ENCODE measurements around the gene PRKAG2. TPM values are rescaled to one million over a fixed set of nuclear protein-coding genes. Genes with fewer than 3 reads are reported as not detected.
A peak's percentile ranks its signal among the peaks of the same experiment; 100 is the strongest.

The PRKAG2 gene
- total and polyA plus RNA-seq, 4 donors: 17.5 to 33.3 (median 23.9) TPM

DNA sequence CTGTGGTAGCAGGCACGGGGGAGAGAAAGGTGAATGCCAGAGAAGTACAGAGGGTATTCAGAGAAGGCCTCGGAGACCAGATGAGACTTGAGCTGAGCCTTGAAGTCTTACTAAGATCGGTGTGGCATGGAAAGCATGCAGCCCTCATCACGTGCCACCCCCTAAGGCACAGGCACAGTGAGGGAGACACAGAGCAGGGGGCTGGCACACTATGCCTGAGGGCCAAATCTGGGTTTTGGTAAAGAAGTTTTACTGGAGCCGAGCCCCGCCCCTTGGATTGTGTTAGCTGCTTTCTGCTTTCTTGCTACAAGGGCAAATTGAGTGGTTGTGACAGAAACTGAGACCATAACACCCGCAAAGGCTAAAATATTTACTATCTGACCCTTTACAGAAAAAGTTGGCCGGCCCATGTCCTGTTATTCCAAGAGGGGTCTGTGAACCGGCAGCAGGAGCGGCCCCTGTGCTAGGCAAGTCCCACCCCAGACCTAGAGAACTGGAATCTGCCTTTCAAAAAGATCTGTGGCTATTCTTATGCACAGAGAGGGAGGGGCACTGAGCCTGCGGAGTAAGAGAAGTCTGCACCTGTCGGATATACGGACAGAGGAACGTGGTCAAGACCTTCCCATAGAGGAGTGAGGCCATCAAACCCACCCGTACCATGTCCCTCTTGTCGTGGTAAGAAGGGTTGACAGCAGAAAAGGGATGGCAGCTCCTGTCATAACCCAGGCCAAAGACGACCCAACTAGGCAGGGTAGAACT, 247.9 kb downstream of the PRKAG2 start:
- no peak for DNase-seq
- Histone ChIP-seq H3K27ac (ENCODE audit: low read depth in 1 of 2, low read length in 1 of 2) (peak overlapping the region in 1 of 2 donors; percentile 46), H3K4me3 (no peak overlapping the region), H3K9me3 (ENCODE audit: control insufficient read depth in 4 of 4, insufficient read depth in 3 of 4, low read length in 3 of 4) (no peaks in the 10 kb centered on the region), H3K4me1 (ENCODE audit: control insufficient read depth in 5 of 5, insufficient read depth in 5 of 5, low read length in 5 of 5) (peaks cover 0 to 19% (median 7%) of the 10 kb centered on the region in 5 donors), H3K36me3 (ENCODE audit: control insufficient read depth in 4 of 4, insufficient read depth in 4 of 4, low read length in 4 of 4) (no peaks in the 10 kb centered on the region), H3K9ac (ENCODE audit: insufficient read depth in 1 of 2, low read length in 2 of 2) (no peak overlapping the region), H3K27me3 (ENCODE audit: control insufficient read depth in 3 of 3, insufficient read depth in 3 of 3, low read length in 2 of 3) (peaks cover 0 to 6% (median 5%) of the 10 kb centered on the region in 3 donors)
- TF ChIP-seq, protein P1, sequence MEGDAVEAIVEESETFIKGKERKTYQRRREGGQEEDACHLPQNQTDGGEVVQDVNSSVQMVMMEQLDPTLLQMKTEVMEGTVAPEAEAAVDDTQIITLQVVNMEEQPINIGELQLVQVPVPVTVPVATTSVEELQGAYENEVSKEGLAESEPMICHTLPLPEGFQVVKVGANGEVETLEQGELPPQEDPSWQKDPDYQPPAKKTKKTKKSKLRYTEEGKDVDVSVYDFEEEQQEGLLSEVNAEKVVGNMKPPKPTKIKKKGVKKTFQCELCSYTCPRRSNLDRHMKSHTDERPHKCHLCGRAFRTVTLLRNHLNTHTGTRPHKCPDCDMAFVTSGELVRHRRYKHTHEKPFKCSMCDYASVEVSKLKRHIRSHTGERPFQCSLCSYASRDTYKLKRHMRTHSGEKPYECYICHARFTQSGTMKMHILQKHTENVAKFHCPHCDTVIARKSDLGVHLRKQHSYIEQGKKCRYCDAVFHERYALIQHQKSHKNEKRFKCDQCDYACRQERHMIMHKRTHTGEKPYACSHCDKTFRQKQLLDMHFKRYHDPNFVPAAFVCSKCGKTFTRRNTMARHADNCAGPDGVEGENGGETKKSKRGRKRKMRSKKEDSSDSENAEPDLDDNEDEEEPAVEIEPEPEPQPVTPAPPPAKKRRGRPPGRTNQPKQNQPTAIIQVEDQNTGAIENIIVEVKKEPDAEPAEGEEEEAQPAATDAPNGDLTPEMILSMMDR (IDR thresholded peaks at IDR 0.05; ENCODE audit: control extremely low read depth, extremely low read depth): no peak
- WGBS, 2 donors: 93 to 94% methylated on average over 17 of the region's 17 CpGs
- no peak for ATAC-seq (ENCODE audit: insufficient read depth, low FRiP score)

DNA sequence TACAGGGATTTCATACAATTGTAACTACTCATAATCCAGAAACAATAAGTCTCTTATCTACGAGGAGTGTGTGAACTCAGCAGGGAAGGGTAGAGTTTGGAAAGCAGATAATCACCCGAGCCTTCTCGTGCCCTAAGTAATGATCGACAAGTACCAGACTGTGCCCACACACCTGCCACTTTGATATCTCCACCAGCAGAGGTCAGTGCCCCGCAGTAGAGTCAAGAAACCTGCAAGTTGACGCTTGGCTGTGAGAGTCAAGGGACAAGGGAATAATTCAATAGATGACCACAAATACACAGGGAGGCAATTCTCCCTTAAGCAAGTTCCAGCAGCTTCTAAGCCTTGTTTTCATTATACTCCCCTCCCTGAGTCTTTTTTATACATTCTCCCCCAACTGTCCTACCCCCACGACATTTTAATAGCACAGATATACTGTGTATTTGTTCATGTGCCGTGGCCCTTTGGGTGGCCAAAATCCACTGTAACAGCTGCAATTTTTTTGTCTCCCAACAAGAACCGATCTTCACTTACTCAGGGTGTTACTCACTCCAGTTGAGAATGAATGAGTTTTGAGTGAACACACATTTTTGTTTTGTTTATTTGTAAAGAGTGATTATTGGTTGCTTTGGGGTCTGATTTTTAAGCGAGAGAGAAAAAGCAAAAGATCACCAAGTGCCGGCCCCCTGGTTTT, 250.3 kb downstream of the PRKAG2 start:
- WGBS, 2 donors: 74 to 82% methylated on average over 11 of the region's 11 CpGs
- DNase-seq: peak in 2 of 3 donors; percentile 23 to 28
- H3K9ac ChIP-seq (ENCODE audit: insufficient read depth in 1 of 2, low read length in 2 of 2): no peak overlapping the region
- no peaks in the 10 kb centered on the region for H3K9me3 ChIP-seq (ENCODE audit: control insufficient read depth in 4 of 4, insufficient read depth in 3 of 4, low read length in 3 of 4)
- H3K27me3 ChIP-seq (ENCODE audit: control insufficient read depth in 3 of 3, insufficient read depth in 3 of 3, low read length in 2 of 3): peaks cover 0 to 6% (median 5%) of the 10 kb centered on the region in 3 donors
- no peak overlapping the region for H3K4me3 ChIP-seq
- H3K36me3 ChIP-seq (ENCODE audit: control insufficient read depth in 4 of 4, insufficient read depth in 4 of 4, low read length in 4 of 4): no peaks in the 10 kb centered on the region
- peaks cover 0 to 18% (median 7%) of the 10 kb centered on the region in 5 donors for H3K4me1 ChIP-seq (ENCODE audit: control insufficient read depth in 5 of 5, insufficient read depth in 5 of 5, low read length in 5 of 5)
- peak; percentile 65 for ATAC-seq (ENCODE audit: insufficient read depth, low FRiP score)
- TF ChIP-seq, protein P1 (IDR thresholded peaks at IDR 0.05; ENCODE audit: control extremely low read depth, extremely low read depth): peak; percentile 5
- H3K27ac ChIP-seq (ENCODE audit: low read depth in 1 of 2, low read length in 1 of 2): no peak overlapping the region

DNA sequence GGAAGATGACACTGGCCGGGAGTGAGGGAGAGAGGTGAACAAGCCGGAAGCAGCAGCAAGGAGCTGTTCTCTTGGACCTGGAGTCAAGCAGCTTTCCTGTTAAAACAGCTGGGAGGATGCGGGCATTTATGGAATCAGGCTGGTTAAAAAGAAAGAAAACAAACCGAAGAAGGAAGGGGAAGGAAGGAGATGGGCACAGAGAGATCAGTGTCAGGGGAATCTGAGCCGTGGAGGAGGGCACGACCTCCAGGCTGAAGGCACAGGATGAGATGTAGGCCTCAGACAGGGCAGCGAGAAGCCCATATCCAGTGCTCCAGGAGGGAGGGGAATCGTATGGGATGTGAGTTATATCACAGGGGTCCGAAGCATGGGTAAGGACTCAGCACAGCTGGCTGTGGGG, 251.3 kb downstream of the PRKAG2 start:
- no peak for DNase-seq
- H3K4me3 ChIP-seq: no peak overlapping the region
- ATAC-seq (ENCODE audit: insufficient read depth, low FRiP score): no peak
- 87 to 88% methylated on average over 9 of the region's 9 CpGs for WGBS, 2 donors
- peaks cover 0 to 5% (median 3%) of the 10 kb centered on the region in 3 donors for H3K27me3 ChIP-seq (ENCODE audit: control insufficient read depth in 3 of 3, insufficient read depth in 3 of 3, low read length in 2 of 3)
- peaks cover 0 to 10% (median 6%) of the 10 kb centered on the region in 5 donors for H3K4me1 ChIP-seq (ENCODE audit: control insufficient read depth in 5 of 5, insufficient read depth in 5 of 5, low read length in 5 of 5)
- no peaks in the 10 kb centered on the region for H3K9me3 ChIP-seq (ENCODE audit: control insufficient read depth in 4 of 4, insufficient read depth in 3 of 4, low read length in 3 of 4)
- TF ChIP-seq, protein P1 (IDR thresholded peaks at IDR 0.05; ENCODE audit: control extremely low read depth, extremely low read depth): no peak
- H3K9ac ChIP-seq (ENCODE audit: insufficient read depth in 1 of 2, low read length in 2 of 2): no peak overlapping the region
- no peaks in the 10 kb centered on the region for H3K36me3 ChIP-seq (ENCODE audit: control insufficient read depth in 4 of 4, insufficient read depth in 4 of 4, low read length in 4 of 4)
- no peak overlapping the region for H3K27ac ChIP-seq (ENCODE audit: low read depth in 1 of 2, low read length in 1 of 2)
